Endothelial cell of hepatic sinusoid (primary cell): ENCODE measurements around the gene SLC22A17.
"Not testable (repeated sequence)": the region's sequence is repeated elsewhere in the genome, so short reads cannot be mapped to it uniquely, and the experiment has no call there.

ENCODE experiments used
- in situ Hi-C: cut with HindIII; loops from 2 replicates; pipeline ENCODE4 v1.10.0; 2017; ENCODE audit warnings: low sequenced_read_pairs

Gene SLC22A17

GRCh38 chr14:23345987-23346692 is 6.5 kb downstream of the SLC22A17 start:
- in situ Hi-C loops = no loop called here

DNA sequence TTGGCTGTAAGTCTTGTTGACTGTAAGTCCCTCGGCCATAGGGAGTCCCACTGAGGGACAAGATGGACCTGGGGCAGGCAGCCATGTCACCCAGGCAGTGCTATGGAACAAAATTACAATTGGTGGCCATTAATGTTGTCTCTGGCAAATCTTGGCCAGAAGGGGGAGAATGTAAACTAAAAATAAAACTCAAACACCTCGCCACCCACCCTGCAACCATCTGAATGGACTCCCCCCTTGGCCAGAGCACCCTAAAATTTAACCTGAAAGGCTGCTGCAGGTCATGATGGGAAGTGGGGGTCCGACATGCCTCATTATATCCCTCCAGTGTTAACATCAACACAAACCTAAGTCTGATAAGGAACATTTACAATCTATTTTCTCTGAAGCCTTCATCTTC is 8.2 kb downstream of the SLC22A17 start:
- in situ Hi-C loops = no loop called here

DNA sequence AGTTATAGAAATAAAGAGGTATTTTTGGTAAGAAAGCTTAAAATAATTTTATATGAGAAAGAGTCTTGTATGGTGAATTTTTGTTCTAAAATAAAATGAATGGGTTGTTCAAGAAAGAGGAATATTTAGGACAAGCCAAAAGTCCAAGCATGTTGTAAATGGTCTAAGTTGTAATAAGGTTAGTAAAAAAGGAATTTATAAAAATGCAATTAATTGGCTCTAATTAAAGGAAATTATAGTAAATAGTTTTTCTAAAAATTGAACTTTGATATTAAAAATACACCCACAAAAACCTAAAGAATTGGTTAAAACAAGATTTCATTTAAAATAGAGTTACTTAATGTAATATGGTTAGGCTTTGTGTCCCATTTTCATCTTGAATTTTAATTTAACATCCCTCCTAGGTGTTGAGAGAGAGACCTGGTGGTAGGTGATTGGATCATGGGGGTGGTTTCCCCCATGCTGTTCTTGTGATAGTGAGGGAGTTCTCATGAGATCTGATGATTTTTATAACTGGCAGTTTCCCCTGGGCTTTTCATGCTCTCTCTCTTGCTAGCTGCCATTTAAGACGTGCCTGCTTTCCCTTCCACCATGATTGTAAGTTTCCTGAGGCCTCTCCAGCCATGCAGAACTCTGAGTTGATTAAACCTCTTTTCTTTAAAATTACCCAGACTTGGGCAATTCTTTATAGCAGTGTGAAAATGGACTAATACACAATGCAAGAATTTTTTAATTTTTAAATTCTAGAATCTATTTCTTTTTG is 13.0 kb downstream of the SLC22A17 start:
- in situ Hi-C loops = no loop called here

DNA sequence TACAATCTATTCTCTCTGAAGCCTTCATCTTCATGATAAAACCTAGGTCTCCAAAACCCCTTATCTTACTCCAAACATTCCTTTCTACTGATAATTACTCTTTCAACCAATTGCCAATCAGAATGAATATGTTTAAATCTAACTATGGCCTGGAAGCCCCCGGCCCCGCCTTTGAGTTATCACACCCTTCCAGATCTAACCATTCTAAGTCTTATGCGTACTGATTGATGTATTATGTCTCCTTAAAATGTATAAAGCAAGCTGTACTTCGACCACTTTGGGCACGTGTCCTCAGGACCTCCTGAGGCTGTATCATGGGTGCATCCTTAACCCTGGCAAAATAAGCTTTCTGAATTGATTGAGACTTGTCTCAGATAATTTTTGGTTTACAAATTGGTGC is 17.1 kb downstream of the SLC22A17 start:
- in situ Hi-C loops = no loop called here

GRCh38 chr14:23327947-23328744 is 24.5 kb downstream of the SLC22A17 start:
- in situ Hi-C loops = no loop called here

DNA sequence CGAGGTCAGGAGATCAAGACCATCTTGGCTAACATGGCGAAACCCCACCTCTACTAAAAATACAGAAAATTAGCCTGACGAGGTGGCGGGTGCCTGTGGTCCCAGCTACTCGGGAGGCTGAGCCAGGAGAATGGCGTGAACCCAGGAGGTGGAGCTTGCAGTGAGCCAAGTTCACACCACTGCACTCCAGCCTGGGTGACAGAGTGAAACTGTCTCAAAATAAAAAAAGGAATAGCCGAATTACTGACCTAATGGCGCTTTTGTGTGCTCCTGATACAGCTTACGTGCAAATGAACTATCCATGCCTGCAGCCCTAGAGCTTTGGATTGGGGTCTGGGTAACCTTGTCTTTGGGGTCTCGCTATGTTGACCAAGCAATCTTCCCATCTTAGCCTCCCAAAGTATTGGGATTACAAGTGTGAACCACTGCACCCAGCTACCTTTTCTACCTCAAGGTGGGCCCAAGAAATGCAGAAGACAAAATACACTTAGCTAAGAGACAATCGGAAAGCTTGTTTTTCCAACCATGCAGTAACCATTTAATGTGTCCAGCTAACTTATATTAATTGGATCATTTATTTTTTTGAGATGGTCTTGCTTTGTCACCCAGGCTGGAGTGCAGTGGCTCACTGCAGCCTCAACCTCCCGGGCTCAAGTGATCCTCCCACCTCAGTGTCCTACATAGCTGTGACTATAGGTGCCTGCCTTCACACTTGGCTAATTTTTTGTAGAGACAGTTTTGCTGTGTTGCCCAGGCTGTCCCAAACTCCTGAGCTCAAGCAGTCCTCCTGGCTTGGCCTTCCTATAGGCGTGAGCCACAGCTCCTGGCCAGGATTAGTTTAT is 26.0 kb downstream of the SLC22A17 start:
- in situ Hi-C loops = no loop called here

DNA sequence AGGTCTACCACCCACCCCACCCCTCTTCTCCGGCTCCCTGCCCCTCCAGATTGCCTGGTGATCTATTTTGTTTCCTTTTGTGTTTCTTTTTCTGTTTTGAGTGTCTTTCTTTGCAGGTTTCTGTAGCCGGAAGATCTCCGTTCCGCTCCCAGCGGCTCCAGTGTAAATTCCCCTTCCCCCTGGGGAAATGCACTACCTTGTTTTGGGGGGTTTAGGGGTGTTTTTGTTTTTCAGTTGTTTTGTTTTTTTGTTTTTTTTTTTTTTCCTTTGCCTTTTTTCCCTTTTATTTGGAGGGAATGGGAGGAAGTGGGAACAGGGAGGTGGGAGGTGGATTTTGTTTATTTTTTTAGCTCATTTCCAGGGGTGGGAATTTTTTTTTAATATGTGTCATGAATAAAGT is 26.9 kb downstream of the SLC22A17 start:
- in situ Hi-C loops = not testable (repeated sequence)

DNA sequence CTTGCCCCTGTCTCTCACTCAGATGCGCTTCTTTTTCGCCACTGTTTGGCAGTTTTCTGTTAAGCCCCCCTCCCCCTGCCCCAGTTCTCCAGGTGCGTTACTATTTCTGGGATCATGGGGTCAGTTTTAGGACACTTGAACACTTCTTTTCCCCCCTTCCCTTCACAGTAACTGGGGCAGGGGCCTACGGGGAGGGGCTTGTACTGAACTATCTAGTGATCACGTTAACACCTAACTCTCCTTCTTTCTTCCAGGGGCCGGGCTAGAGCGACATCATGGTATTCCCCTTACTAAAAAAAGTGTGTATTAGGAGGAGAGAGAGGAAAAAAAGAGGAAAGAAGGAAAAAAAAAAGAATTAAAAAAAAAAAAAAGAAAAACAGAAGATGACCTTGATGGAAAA is 27.7 kb downstream of the SLC22A17 start:
- in situ Hi-C loops = no loop called here

- in situ Hi-C loops = no loop called here
Measured at GRCh38 chr14:23324455-23324846, 28.2 kb downstream of the SLC22A17 start.

GRCh38 chr14:23323838-23324454 is 28.7 kb downstream of the SLC22A17 start:
- in situ Hi-C loops = no loop called here

DNA sequence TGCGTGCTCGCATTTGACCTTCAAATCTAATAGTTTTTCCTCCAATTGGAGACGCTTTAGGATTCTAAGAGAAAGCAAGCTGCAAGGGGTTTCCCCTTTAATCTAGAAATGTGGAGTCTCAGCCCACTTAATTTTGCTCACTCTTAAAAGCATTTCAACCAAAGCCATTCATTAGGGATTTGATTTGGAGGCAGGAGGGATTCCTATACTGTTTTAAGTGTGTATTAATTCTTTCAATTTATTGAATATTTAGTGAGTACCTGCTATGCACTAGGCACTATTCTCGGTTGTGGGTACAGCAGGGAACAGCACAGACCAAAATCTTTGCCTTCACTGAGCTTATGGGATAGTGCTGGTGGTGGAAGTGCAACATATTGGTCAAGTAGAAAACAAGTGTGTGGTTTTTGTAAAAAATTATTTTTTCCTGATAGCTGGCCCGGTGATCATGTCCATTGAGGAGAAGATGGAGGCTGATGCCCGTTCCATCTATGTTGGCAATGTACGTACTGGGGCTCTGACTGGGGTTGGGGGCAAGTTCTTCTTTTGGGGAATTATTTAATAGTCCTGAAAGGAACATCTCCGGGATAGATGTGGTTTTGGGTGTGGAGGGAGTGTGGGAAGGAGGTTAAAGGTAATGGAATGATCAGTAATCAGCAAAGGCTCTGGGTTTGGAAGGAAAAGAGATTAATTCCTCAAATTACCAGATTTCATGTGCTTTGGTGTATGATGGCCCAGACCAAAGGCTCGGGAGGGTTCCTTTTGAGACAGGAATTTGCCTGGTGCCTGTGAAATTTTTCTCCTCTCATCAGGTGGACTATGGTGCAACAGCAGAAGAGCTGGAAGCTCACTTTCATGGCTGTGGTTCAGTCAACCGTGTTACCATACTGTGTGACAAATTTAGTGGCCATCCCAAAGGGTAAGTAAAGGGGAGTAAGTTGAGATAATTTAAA is 29.8 kb downstream of the SLC22A17 start:
- in situ Hi-C loops = no loop called here

- in situ Hi-C loops = no loop called here
Measured at GRCh38 chr14:23321572-23322547, 30.8 kb downstream of the SLC22A17 start.

DNA sequence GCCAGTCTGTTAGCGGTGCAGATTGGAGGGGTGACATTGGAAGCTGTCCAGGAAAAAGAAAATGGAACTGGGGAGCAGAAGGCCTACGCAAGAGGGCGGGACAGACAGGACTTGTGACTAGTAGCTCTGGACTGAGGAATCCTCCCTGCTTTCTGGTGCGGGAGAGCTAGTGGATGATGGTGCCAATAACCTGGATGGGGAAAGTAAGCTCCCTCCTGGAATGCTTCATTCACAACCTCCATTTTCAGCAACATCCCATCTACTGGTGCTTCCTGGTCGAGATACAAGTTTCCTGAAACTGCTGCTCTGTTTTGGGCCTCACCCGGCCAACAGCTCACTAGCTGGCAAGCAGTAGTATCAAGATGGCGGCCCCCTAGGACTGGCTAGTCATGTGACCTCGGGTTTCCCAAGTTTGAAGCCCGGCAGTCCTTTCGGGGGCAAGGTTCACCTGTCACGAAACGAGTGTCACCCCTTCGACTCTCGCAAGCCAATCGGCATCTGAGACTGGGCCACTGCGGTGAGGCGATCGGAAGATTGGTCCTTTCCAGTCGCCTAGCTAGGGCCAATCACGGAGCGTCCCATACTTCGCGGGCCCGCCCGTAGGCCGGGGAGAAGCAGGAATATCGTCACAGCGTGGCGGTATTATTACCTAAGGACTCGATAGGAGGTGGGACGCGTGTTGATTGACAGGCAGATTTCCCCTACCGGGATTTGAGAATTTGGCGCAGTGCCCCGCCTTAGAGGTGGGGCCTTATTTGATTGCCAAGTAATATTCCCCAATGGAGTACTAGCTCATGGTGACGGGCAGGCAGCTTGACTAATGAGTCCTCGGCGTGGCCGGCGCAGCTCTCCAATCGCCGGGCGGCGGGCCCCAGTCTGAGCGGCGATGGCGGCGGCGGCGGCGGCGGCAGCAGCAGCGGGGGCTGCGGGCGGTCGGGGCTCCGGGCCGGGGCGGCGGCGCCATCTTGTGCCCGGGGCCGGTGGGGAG is 31.8 kb downstream of the SLC22A17 start, which contains the start of gene PABPN1:
Gene PABPN1 (plus strand): TSS at position 874 of the 988 bp plus-strand sequence. CDS start 13 bp downstream, at position 887.
- in situ Hi-C loops = no loop called here

GRCh38 chr14:23319746-23320583 is 32.7 kb downstream of the SLC22A17 start:
- in situ Hi-C loops = no loop called here

DNA sequence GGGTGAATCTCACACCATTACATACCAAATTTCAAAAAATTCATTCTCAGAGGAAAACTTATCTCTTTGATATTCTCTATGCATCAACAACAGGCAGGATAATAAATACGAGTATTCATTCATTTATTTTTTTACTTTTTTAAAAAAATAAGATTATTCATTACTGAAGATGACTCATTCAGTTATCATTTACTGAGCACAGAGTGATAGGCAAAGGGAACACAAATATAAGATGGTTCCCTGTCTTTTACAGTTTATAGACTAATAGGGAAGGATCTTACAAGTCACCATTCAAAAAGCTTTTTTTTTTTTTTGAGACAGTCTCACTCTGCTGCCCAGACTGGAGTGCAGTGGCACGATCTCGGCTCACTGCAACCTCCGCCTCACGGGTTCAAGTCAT is 36.4 kb downstream of the SLC22A17 start:
- in situ Hi-C loops = no loop called here

DNA sequence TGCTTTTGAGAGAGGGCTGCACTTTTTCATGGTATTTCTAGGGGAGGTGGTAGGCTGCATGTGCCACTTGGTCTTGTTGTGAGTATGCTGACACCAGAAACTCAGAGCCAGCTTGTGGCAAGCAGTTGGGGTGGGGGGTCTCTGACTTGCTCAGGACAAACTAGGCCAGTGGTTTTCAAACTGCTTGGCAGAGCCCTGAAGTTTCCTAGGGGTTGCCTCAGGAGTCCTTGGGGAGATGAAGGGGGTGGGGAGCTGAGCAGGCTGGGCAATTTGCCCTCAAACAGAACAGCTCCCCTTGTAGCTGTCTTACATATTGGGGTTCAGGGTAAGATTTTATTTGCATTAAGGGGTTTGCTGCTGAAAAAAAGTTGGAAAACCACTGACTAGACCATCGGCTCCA is 42.1 kb downstream of the SLC22A17 start:
- in situ Hi-C loops = no loop called here
